Suppressor macrophage treated with lipopolysaccharide for 4 hours (primary cell): ENCODE results near the gene ADAM19.
"Not testable (repeated sequence)": the region's sequence is repeated elsewhere in the genome, so short reads cannot be mapped to it uniquely, and the experiment has no call there.

ENCODE experiments used
- DNase-seq: peaks from one replicate; pipeline ENCODE4 v3.0.0-alpha.2; 2020

The ADAM19 gene

GRCh38 chr5:157511651-157512644 is 63.6 kb downstream of the ADAM19 start:
- peak; percentile 86 for DNase-seq

GRCh38 chr5:157510682-157511081 is 64.9 kb downstream of the ADAM19 start:
- DNase-seq: no peak

GRCh38 chr5:157509587-157509986 is 66.0 kb downstream of the ADAM19 start:
- DNase-seq: no peak

GRCh38 chr5:157509093-157509492 is 66.5 kb downstream of the ADAM19 start:
- DNase-seq: no peak

- no peak for DNase-seq
Measured at GRCh38 chr5:157506981-157507780, 68.4 kb downstream of the ADAM19 start.

GRCh38 chr5:157506066-157506590 is 69.4 kb downstream of the ADAM19 start:
- DNase-seq: no peak

GRCh38 chr5:157505496-157505895 is 70.1 kb downstream of the ADAM19 start:
- DNase-seq: no peak

GRCh38 chr5:157504053-157504452 is 71.5 kb downstream of the ADAM19 start:
- DNase-seq: no peak

- DNase-seq: peak; percentile 60
Measured at GRCh38 chr5:157502143-157502647, 73.4 kb downstream of the ADAM19 start.

GRCh38 chr5:157497875-157498611 is 77.5 kb downstream of the ADAM19 start:
- DNase-seq: no peak

- no peak for DNase-seq
Measured at GRCh38 chr5:157496864-157497263, 78.7 kb downstream of the ADAM19 start.

GRCh38 chr5:157494178-157494832 is 81.3 kb downstream of the ADAM19 start:
- DNase-seq: peak; percentile 86

GRCh38 chr5:157492886-157493285 is 82.7 kb downstream of the ADAM19 start:
- DNase-seq: no peak

GRCh38 chr5:157491471-157491995 is 84.0 kb downstream of the ADAM19 start:
- DNase-seq: no peak

- no peak for DNase-seq
Measured at GRCh38 chr5:157487358-157487757, 88.2 kb downstream of the ADAM19 start.

- DNase-seq: no peak
Measured at GRCh38 chr5:157486861-157487260, 88.7 kb downstream of the ADAM19 start.

- no peak for DNase-seq
Measured at GRCh38 chr5:157486221-157486681, 89.3 kb downstream of the ADAM19 start.

GRCh38 chr5:157485811-157486210 is 89.8 kb downstream of the ADAM19 start:
- no peak for DNase-seq

GRCh38 chr5:157485340-157485739 is 90.2 kb downstream of the ADAM19 start:
- DNase-seq: no peak

GRCh38 chr5:157484768-157485167 is 90.8 kb downstream of the ADAM19 start:
- peak; percentile 87 for DNase-seq

- DNase-seq: not testable (repeated sequence)
Measured at GRCh38 chr5:157482702-157483101, 92.9 kb downstream of the ADAM19 start.

- no peak for DNase-seq
Measured at GRCh38 chr5:157481666-157482065, 93.9 kb downstream of the ADAM19 start.
